ENCODE data around the gene HUNK. TPM values are rescaled to one million over a fixed set of nuclear protein-coding genes. Genes with fewer than 3 reads are reported as not detected.

Gene HUNK
- total RNA-seq, 1 experiment from 2014 or later, result 7.0 TPM

DNA sequence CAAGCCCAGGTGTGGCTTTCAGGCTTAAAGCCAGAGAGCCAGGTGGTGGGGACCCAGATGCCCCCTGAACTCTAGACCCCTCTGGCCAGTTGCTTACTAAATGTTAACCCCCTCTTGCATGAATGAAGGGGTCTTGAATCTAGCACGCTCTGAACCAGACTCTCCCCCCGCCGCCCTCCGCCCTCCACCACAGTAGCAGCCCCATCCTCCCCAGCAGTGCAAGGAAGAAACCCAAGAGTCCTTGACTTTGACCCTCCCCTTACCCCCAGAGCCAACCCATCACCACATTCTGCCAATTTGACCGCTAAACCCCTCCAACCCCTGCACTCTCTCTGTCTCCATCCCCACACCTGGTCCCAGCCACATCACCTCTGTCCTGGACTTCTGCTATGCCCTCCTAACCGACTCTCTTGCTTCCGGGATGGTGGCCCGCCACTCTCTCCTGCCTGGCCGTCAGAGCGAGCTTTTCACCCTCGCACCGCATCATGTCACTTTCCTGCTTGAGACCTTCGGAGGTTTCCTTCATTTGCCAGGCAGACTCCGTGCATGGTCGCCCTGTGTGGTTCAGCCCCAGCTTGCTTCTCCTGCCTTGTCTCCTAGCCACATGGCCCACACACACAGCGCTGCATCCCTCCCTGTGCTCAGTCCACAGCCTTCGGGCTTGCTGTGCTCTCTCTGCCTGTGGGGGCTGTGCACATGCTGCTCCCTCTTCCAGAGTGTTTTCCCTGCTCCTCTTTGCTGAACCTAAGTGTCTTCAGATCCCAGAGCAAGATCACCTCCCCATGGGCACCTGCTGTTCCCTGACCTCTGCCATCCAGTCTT, 113.4 kb downstream of the HUNK start:
- Mint-ChIP-seq H3K4me1 (no peaks in the 10 kb centered on the region), H3K36me3 (no peaks in the 10 kb centered on the region), H3K27ac (no peak overlapping the region), H3K27me3 (ENCODE audit: low read depth) (no peaks in the 10 kb centered on the region), H3K9me3 (no peaks in the 10 kb centered on the region), H3K4me3 (no peak overlapping the region)
- ATAC-seq (no peak), DNase-seq (ENCODE audit: low spot score) (no peak)
- TF ChIP-seq, protein P1, sequence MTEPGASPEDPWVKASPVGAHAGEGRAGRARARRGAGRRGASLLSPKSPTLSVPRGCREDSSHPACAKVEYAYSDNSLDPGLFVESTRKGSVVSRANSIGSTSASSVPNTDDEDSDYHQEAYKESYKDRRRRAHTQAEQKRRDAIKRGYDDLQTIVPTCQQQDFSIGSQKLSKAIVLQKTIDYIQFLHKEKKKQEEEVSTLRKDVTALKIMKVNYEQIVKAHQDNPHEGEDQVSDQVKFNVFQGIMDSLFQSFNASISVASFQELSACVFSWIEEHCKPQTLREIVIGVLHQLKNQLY (CRISPR knock-in tag; IDR thresholded peaks at IDR 0.05), result no peak
- TF ChIP-seq TEAD4 (CRISPR knock-in tag; IDR thresholded peaks at IDR 0.05), result no peak
- no peak for TF ChIP-seq ESRRA (CRISPR knock-in tag; IDR thresholded peaks at IDR 0.05; ENCODE audit: borderline replicate concordance)
- TF ChIP-seq ZNF232 (CRISPR knock-in tag; IDR thresholded peaks at IDR 0.05), result no peak
- no peak for TF ChIP-seq STAT6 (CRISPR knock-in tag; conservative IDR thresholded peaks at IDR 0.05; ENCODE audit: low read depth)
- no peak for TF ChIP-seq ZNF671 (CRISPR knock-in tag; IDR thresholded peaks at IDR 0.05)
- TF ChIP-seq, protein P2, sequence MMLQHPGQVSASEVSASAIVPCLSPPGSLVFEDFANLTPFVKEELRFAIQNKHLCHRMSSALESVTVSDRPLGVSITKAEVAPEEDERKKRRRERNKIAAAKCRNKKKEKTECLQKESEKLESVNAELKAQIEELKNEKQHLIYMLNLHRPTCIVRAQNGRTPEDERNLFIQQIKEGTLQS (CRISPR knock-in tag; conservative IDR thresholded peaks at IDR 0.05), result no peak
- TF ChIP-seq, protein P3, sequence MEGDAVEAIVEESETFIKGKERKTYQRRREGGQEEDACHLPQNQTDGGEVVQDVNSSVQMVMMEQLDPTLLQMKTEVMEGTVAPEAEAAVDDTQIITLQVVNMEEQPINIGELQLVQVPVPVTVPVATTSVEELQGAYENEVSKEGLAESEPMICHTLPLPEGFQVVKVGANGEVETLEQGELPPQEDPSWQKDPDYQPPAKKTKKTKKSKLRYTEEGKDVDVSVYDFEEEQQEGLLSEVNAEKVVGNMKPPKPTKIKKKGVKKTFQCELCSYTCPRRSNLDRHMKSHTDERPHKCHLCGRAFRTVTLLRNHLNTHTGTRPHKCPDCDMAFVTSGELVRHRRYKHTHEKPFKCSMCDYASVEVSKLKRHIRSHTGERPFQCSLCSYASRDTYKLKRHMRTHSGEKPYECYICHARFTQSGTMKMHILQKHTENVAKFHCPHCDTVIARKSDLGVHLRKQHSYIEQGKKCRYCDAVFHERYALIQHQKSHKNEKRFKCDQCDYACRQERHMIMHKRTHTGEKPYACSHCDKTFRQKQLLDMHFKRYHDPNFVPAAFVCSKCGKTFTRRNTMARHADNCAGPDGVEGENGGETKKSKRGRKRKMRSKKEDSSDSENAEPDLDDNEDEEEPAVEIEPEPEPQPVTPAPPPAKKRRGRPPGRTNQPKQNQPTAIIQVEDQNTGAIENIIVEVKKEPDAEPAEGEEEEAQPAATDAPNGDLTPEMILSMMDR (IDR thresholded peaks at IDR 0.05), result no peak
- no peak for TF ChIP-seq CREM (CRISPR knock-in tag; IDR thresholded peaks at IDR 0.05)
- TF ChIP-seq, protein P4, sequence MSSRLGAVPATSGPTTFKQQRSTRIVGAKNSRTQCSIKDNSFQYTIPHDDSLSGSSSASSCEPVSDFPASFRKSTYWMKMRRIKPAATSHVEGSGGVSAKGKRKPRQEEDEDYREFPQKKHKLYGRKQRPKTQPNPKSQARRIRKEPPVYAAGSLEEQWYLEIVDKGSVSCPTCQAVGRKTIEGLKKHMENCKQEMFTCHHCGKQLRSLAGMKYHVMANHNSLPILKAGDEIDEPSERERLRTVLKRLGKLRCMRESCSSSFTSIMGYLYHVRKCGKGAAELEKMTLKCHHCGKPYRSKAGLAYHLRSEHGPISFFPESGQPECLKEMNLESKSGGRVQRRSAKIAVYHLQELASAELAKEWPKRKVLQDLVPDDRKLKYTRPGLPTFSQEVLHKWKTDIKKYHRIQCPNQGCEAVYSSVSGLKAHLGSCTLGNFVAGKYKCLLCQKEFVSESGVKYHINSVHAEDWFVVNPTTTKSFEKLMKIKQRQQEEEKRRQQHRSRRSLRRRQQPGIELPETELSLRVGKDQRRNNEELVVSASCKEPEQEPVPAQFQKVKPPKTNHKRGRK (CRISPR knock-in tag; IDR thresholded peaks at IDR 0.05; ENCODE audit: borderline replicate concordance), result no peak
- TF ChIP-seq AR (CRISPR knock-in tag; IDR thresholded peaks at IDR 0.05), result no peak
- no peak for TF ChIP-seq RELA (CRISPR knock-in tag; IDR thresholded peaks at IDR 0.05; ENCODE audit: borderline replicate concordance)
- no peak for TF ChIP-seq MYBL2 (CRISPR knock-in tag; IDR thresholded peaks at IDR 0.05)
- TF ChIP-seq, protein P5, sequence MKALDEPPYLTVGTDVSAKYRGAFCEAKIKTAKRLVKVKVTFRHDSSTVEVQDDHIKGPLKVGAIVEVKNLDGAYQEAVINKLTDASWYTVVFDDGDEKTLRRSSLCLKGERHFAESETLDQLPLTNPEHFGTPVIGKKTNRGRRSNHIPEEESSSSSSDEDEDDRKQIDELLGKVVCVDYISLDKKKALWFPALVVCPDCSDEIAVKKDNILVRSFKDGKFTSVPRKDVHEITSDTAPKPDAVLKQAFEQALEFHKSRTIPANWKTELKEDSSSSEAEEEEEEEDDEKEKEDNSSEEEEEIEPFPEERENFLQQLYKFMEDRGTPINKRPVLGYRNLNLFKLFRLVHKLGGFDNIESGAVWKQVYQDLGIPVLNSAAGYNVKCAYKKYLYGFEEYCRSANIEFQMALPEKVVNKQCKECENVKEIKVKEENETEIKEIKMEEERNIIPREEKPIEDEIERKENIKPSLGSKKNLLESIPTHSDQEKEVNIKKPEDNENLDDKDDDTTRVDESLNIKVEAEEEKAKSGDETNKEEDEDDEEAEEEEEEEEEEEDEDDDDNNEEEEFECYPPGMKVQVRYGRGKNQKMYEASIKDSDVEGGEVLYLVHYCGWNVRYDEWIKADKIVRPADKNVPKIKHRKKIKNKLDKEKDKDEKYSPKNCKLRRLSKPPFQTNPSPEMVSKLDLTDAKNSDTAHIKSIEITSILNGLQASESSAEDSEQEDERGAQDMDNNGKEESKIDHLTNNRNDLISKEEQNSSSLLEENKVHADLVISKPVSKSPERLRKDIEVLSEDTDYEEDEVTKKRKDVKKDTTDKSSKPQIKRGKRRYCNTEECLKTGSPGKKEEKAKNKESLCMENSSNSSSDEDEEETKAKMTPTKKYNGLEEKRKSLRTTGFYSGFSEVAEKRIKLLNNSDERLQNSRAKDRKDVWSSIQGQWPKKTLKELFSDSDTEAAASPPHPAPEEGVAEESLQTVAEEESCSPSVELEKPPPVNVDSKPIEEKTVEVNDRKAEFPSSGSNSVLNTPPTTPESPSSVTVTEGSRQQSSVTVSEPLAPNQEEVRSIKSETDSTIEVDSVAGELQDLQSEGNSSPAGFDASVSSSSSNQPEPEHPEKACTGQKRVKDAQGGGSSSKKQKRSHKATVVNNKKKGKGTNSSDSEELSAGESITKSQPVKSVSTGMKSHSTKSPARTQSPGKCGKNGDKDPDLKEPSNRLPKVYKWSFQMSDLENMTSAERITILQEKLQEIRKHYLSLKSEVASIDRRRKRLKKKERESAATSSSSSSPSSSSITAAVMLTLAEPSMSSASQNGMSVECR (CRISPR knock-in tag; IDR thresholded peaks at IDR 0.05; ENCODE audit: borderline replicate concordance), result no peak
- TF ChIP-seq SOX15 (CRISPR knock-in tag; IDR thresholded peaks at IDR 0.05), result no peak
- no peak for TF ChIP-seq TCF7 (CRISPR knock-in tag; IDR thresholded peaks at IDR 0.05; ENCODE audit: low read depth)
- no peak for TF ChIP-seq IRF2 (CRISPR knock-in tag; IDR thresholded peaks at IDR 0.05; ENCODE audit: borderline replicate concordance, low read depth)
- no peak for TF ChIP-seq ERG (CRISPR knock-in tag; IDR thresholded peaks at IDR 0.05)
- POLR2A ChIA-PET, result no interaction called here
- CTCF ChIA-PET, result no interaction called here
